ENCODE measurements around the gene TNFAIP8L3.
A peak's percentile ranks its signal among the peaks of the same experiment; 100 is the strongest.
"Not testable (repeated sequence)": the region's sequence is repeated elsewhere in the genome, so short reads cannot be mapped to it uniquely, and the experiment has no call there.

Gene TNFAIP8L3

GRCh38 chr15:51094606-51095569 is at the start of gene TNFAIP8L3:
Gene TNFAIP8L3 (minus strand): TSS chr15:51094906. CDS start chr15:51094595, 311 bp downstream.
- no peak for DNase-seq

GRCh38 chr15:51144021-51144532 is 49.4 kb upstream of the TNFAIP8L3 start:
- DNase-seq, result no peak

- not testable (repeated sequence) for DNase-seq
Observed at GRCh38 chr15:51140347-51140746, 45.6 kb upstream of the TNFAIP8L3 start.

GRCh38 chr15:51139091-51139490 is 44.4 kb upstream of the TNFAIP8L3 start:
- DNase-seq, result no peak

- no peak for DNase-seq
Observed at GRCh38 chr15:51137880-51138430, 43.2 kb upstream of the TNFAIP8L3 start.

GRCh38 chr15:51137024-51137423 is 42.3 kb upstream of the TNFAIP8L3 start:
- no peak for DNase-seq

GRCh38 chr15:51135276-51135675 is 40.6 kb upstream of the TNFAIP8L3 start:
- no peak for DNase-seq

- DNase-seq, result no peak
Observed at GRCh38 chr15:51134416-51135199, 39.9 kb upstream of the TNFAIP8L3 start.

GRCh38 chr15:51133140-51133765 is 38.5 kb upstream of the TNFAIP8L3 start:
- DNase-seq, result no peak

GRCh38 chr15:51132384-51133139 is 37.9 kb upstream of the TNFAIP8L3 start:
- no peak for DNase-seq

GRCh38 chr15:51131596-51132290 is 37.0 kb upstream of the TNFAIP8L3 start:
- DNase-seq, result no peak

GRCh38 chr15:51130344-51130743 is 35.6 kb upstream of the TNFAIP8L3 start:
- DNase-seq, result no peak

GRCh38 chr15:51129535-51130188 is 35.0 kb upstream of the TNFAIP8L3 start:
- peak; percentile 42 for DNase-seq

- DNase-seq, result no peak
Observed at GRCh38 chr15:51128701-51129100, 34.0 kb upstream of the TNFAIP8L3 start.

- DNase-seq, result no peak
Observed at GRCh38 chr15:51126842-51127241, 32.1 kb upstream of the TNFAIP8L3 start.

- DNase-seq, result not testable (repeated sequence)
Observed at GRCh38 chr15:51123002-51123401, 28.3 kb upstream of the TNFAIP8L3 start.

- no peak for DNase-seq
Observed at GRCh38 chr15:51121631-51122225, 27.0 kb upstream of the TNFAIP8L3 start.

GRCh38 chr15:51121118-51121517 is 26.4 kb upstream of the TNFAIP8L3 start:
- no peak for DNase-seq

- no peak for DNase-seq
Observed at GRCh38 chr15:51119120-51119519, 24.4 kb upstream of the TNFAIP8L3 start.

GRCh38 chr15:51117270-51117669 is 22.6 kb upstream of the TNFAIP8L3 start:
- DNase-seq, result no peak
